Effector CD8-positive, alpha-beta T cell (primary cell): ENCODE data around the gene OR10J1.
"Not testable (repeated sequence)": the region's sequence is repeated elsewhere in the genome, so short reads cannot be mapped to it uniquely, and the experiment has no call there.

Experiments used
- DNase-seq: peaks from one replicate; lab custom pipeline; 2025; lab: John Stamatoyannopoulos, UW
- total RNA-seq, 4 experiments: gene quantifications; one replicate each; lab custom pipeline; 2026; lab: John Stamatoyannopoulos, UW

Gene OR10J1
- total RNA-seq = 0 reads per million in 4 experiments

- DNase-seq = no peak
These were observed at the start of gene OR10J1 for GRCh38 chr1:159439422-159439821. TSS of gene OR10J1 (plus strand) at chr1:159439722. CDS start at chr1:159439792, 70 bp downstream.

GRCh38 chr1:159406821-159407220 is 32.7 kb upstream of the OR10J1 start:
- DNase-seq = no peak

- DNase-seq = no peak
These were observed 30.6 kb upstream of the OR10J1 start for GRCh38 chr1:159408862-159409400.

- no peak for DNase-seq
These were observed 17.7 kb upstream of the OR10J1 start for GRCh38 chr1:159421821-159422220.

GRCh38 chr1:159428536-159428935 is 11.0 kb upstream of the OR10J1 start:
- no peak for DNase-seq

- no peak for DNase-seq
These were observed 10.3 kb upstream of the OR10J1 start for GRCh38 chr1:159429074-159429861.

- no peak for DNase-seq
These were observed 8.5 kb upstream of the OR10J1 start for GRCh38 chr1:159430985-159431384.

- DNase-seq = no peak
These were observed 7.6 kb upstream of the OR10J1 start, which contains the start of gene OR10J4 for GRCh38 chr1:159431904-159432303. TSS of gene OR10J4 (plus strand) at chr1:159432204.

GRCh38 chr1:159436469-159436868 is 3.1 kb upstream of the OR10J1 start:
- DNase-seq = no peak

GRCh38 chr1:159441360-159441759 is 1.8 kb downstream of the OR10J1 start:
- DNase-seq = no peak

GRCh38 chr1:159442428-159442827 is 2.9 kb downstream of the OR10J1 start:
- DNase-seq = no peak

- no peak for DNase-seq
These were observed 3.7 kb downstream of the OR10J1 start for GRCh38 chr1:159443066-159443750.

GRCh38 chr1:159444511-159444910 is 5.0 kb downstream of the OR10J1 start:
- no peak for DNase-seq

GRCh38 chr1:159448181-159448580 is 8.7 kb downstream of the OR10J1 start:
- no peak for DNase-seq

- DNase-seq = not testable (repeated sequence)
These were observed 10.1 kb downstream of the OR10J1 start for GRCh38 chr1:159449605-159450004.

- no peak for DNase-seq
These were observed 20.0 kb downstream of the OR10J1 start for GRCh38 chr1:159459551-159459950.

- DNase-seq = no peak
These were observed 25.7 kb downstream of the OR10J1 start for GRCh38 chr1:159465191-159465603.

GRCh38 chr1:159468321-159468720 is 28.8 kb downstream of the OR10J1 start:
- no peak for DNase-seq

GRCh38 chr1:159469921-159470533 is 30.5 kb downstream of the OR10J1 start:
- no peak for DNase-seq

- no peak for DNase-seq
These were observed 33.8 kb downstream of the OR10J1 start for GRCh38 chr1:159473335-159473734.

GRCh38 chr1:159474926-159475325 is 35.4 kb downstream of the OR10J1 start:
- no peak for DNase-seq

- DNase-seq = no peak
These were observed 44.0 kb downstream of the OR10J1 start for GRCh38 chr1:159483501-159483900.
